ENCODE data around the gene GLT6D1. TPM values are rescaled to one million over a fixed set of nuclear protein-coding genes. Genes with fewer than 3 reads are reported as not detected.

GLT6D1 gene
- not detected in 2 replicates for total RNA-seq

GRCh38 chr9:135639196-135639595 is at the start of gene GLT6D1:
Gene GLT6D1, minus strand, starts transcription at chr9:135639540. Its CDS starts 353 bp downstream, at chr9:135639187.
- H3K4me3 ChIP-seq (ENCODE audit: low read depth, low read length), result no peak within 1 kb of the TSS
- TF ChIP-seq CTCF (IDR thresholded peaks at IDR 0.05; ENCODE audit: insufficient read depth, low read depth, low read length), result no peak
- no peak for DNase-seq (ENCODE audit: low read depth)

- no peak overlapping the region for H3K4me3 ChIP-seq (ENCODE audit: low read depth, low read length)
- no peak for TF ChIP-seq CTCF (IDR thresholded peaks at IDR 0.05; ENCODE audit: insufficient read depth, low read depth, low read length)
- DNase-seq (ENCODE audit: low read depth), result no peak
Measured at GRCh38 chr9:135689011-135689410, 49.7 kb upstream of the GLT6D1 start.

GRCh38 chr9:135687216-135687615 is 47.9 kb upstream of the GLT6D1 start:
- TF ChIP-seq CTCF (IDR thresholded peaks at IDR 0.05; ENCODE audit: insufficient read depth, low read depth, low read length), result no peak
- no peak overlapping the region for H3K4me3 ChIP-seq (ENCODE audit: low read depth, low read length)
- no peak for DNase-seq (ENCODE audit: low read depth)

- no peak for TF ChIP-seq CTCF (IDR thresholded peaks at IDR 0.05; ENCODE audit: insufficient read depth, low read depth, low read length)
- H3K4me3 ChIP-seq (ENCODE audit: low read depth, low read length), result no peak overlapping the region
- DNase-seq (ENCODE audit: low read depth), result no peak
Measured at GRCh38 chr9:135684691-135685090, 45.4 kb upstream of the GLT6D1 start.

- H3K4me3 ChIP-seq (ENCODE audit: low read depth, low read length), result no peak overlapping the region
- no peak for DNase-seq (ENCODE audit: low read depth)
- TF ChIP-seq CTCF (IDR thresholded peaks at IDR 0.05; ENCODE audit: insufficient read depth, low read depth, low read length), result no peak
Measured at GRCh38 chr9:135683401-135684034, 44.2 kb upstream of the GLT6D1 start.

- no peak for TF ChIP-seq CTCF (IDR thresholded peaks at IDR 0.05; ENCODE audit: insufficient read depth, low read depth, low read length)
- no peak overlapping the region for H3K4me3 ChIP-seq (ENCODE audit: low read depth, low read length)
- DNase-seq (ENCODE audit: low read depth), result no peak
Measured at GRCh38 chr9:135681161-135681560, 41.8 kb upstream of the GLT6D1 start.

- TF ChIP-seq CTCF (IDR thresholded peaks at IDR 0.05; ENCODE audit: insufficient read depth, low read depth, low read length), result no peak
- no peak for DNase-seq (ENCODE audit: low read depth)
- no peak overlapping the region for H3K4me3 ChIP-seq (ENCODE audit: low read depth, low read length)
Measured at GRCh38 chr9:135680056-135680455, 40.7 kb upstream of the GLT6D1 start.

All from fibroblast of villous mesenchyme (primary cell).